NCI-H2107 (cell line): ENCODE data around the gene ITGBL1.
"Not testable (repeated sequence)": the region's sequence is repeated elsewhere in the genome, so short reads cannot be mapped to it uniquely, and the experiment has no call there.

Experiments
- DNase-seq: peaks from one replicate; lab custom pipeline; 2025; lab: John Stamatoyannopoulos, UW

Gene ITGBL1

DNA sequence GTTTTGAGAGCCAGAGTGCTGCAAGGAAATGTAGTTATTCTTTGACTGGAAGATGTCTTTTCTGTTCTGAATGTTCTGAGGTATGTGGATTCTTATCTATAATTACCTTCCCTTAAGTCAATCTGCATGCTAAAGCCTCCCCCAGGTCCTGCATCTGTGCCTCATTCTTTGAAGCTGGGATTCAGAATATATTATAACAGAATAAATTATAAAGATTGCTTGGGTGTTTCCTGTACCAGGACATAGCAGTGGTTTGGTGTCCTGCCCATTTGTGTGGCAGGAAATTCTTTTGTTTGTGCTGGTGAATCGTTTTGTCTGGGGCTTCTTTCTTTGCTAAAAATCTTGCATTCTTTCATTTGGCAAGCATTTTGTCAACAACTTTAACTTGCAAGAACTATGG, 60.2 kb downstream of the ITGBL1 start:
- no peak for DNase-seq

DNA sequence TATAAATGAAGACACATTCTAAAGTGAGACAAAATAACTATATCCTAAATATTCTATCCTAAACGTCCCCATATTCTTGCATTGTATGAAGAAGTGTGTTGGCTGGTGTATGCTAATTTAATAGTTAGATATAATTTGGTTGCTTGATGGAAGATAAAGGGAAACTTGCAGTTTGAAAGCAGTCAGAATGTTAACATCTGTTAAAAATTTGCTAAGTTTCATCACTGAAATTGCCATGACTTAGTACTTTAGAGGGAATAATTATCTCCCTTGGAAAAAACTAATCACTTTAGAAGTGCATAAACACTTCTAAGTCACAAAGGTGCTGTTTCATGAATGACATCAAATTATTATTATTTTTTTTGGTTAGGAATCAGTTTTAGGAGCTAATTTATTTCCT, 61.6 kb downstream of the ITGBL1 start:
- DNase-seq, result no peak

DNA sequence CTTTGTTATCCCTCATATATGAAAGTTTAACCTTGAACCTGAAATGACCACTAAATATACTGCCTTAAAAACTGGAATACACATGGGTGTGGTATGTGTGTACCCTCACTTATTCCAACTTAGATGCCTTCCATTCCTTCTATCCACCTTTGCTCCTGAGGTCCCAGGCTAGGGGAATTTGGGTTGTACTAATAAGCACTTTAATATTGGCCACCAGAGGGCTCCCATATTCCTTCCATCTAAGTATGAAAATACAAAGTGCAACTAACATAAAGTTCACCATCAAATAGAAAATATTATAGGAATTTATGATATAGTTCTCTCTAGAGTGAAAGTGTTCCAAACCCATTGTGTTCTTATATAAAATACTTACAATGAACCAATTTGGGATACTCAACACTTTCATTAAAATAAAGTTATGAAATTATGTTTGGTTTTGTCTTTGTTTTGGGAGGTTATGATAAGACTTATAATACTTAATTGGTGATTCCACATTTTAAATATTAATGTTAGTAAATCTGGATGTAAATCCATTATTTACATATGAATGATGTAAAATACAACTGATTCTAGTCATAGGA, 62.3 kb downstream of the ITGBL1 start:
- no peak for DNase-seq

DNA sequence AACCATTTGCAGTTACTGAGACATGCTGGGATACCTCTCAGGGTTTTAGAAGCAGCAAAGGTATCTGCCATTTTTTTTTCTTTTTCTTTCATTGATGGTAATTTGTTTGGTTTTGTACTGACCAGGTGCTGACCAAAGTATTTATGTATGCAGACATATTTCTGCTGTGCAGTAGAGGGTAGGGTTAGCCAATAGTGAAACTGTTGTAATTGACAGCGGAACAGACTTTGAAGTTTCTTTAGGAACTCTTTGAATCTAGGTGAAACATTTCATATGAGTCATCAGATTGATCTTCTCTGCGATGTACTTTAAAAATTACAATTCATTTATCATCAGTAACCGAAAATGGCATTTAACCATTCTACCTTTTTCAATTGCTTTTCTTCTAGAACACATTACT, 63.0 kb downstream of the ITGBL1 start:
- no peak for DNase-seq

DNA sequence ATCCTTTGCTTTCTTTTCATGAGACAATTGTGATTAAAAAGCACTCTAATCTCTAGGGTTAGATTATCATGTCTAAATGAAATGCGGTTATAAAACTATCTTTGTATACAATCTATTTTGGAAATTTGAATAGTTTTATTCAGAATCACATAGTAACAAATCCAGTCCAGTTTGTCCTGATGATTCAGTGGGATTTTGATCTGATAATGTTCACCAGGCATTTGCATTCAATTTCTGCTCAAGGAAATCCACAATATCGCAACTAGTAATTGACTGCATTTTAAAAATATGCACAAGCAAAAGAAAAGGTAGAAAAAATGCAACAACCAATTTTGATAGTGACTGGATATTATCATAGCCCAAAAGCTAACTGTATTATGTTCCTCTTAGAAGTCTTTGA, 63.8 kb downstream of the ITGBL1 start:
- DNase-seq, result no peak

DNA sequence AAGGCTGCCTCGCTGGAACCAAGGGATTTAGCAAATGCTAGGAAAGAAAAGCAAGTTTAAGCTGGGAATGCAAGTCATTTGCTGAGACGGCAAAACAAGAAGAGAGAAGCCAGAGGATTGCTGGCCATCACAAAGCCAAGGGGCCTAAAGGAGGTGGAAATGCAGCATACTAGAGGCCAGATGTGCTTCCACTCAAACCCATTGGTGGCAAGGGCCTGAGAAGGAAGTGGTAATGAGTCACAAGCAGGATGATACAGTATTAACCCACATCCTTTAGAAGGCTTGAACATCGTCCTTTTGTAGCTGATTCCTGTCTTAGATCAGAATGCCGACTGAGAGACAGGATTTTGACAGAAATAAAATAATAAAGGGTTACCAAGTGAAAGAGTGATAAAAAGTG, 68.2 kb downstream of the ITGBL1 start:
- DNase-seq, result no peak

DNA sequence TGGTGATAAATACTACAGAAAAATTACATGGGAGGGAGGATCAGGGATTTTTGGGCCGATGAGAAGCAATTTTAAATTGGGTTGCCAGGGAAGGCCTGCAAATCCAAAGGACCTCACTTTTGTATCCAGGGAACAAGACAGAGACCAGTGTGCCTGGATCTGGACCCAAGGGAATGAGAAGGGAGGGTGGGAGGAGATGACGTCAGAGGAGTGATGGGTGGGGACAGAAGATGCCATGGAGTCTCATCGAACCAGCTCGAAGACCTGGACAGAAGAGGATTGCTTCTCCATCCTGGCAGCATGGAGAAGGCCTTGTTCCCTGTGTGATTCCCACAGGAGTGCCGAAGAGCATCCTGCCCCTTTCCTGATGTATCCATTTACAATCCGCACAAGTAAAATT, 68.9 kb downstream of the ITGBL1 start:
- DNase-seq, result no peak

DNA sequence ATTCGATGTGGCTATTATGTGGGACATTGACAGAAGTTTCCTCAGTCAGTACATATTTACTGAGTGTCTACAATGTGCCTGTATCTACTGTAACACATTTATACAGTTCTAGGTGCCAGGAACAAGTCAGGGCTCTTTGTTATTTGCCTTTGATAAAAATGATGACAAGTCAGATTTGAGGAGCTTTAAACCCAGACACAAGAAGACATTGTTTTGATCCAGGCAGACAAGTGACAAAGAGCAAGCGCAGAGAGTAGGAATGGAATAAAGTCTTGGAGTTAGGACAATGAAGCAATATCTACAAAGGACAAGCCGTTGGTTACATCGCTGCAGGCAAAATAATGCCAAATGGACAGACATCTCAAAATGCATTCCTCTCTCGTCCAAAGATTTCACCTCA, 70.1 kb downstream of the ITGBL1 start:
- no peak for DNase-seq

DNA sequence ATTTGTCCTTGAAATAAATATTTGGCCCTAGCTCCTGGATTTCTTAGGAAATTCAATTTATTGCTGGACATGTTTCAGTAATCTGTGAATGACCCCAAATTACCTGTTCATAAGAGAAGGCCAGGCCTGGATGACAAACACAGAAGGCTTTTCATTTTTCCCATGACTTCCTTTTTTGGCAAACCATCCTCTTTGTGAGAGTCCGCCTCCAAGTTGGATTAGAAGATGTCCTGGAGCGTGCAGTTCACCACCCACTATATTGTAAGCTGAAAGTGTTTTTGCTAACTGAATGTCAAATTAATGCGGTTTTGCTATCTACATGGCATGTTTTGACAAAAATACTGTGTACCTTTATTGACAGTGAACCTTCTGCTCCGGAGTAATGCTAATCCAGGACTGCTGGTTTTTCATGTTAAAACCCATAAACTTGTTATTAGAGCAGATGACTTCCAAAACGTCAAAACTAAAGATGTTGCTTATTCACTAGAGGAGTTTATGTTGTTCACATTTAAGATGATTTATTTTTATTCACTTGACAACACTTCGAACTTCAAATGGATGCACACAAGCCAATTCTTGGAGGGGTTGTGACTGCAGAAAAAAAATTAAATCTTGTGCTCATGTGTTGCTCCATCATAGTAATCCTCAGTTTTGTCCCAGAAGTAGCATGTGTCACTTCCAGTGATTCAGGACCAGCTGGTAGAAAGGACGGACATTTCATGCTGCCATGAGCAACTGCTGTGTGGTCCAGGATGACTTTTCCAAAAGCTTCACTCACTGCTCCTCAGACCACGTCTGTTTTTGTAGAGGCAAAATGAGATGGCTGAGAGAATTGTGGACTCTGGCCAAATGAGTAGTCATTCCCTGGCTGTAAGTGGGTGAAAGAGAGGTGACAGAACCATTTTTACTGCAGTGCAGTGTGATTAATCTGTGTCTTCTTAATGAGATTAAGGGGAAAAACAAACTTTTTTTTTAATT, 71.0 kb downstream of the ITGBL1 start:
- no peak for DNase-seq

DNA sequence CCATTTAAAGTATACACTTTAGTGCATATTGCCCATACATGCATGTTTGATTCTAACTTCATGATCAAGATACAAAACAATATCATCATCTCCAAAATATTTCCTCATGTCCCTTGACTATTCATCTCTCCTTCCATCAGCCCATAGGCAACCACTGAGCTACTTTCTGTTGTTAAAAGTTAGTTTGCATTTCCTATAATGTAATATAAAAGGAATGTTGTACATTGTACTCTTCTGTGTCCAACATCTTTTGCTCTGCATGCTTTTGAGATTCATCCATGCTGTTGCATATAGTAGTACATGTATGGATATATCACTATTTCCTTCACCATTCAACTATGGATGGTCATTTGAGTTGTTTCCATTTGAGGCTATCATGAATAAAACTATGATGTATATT, 74.7 kb downstream of the ITGBL1 start:
- DNase-seq, result no peak

DNA sequence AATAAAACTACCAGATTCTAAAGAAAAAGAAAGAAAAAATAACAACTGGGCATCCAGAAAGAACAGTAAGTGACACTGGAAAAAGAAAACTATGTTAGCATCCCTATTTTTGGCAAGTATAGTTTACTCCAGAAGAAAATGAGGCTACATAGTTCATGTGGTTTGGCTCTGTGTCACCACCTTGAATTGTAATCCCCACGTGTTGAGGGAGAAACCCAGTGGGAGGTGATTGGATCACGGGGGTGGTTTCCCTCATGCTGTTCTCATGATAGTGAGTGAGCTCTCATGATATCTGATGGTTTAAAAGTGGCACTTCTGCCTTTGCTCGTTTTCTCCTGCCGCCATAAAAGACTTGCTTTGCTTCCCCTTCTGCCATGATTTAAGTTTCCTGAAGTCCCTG, 76.9 kb downstream of the ITGBL1 start:
- DNase-seq, result no peak

DNA sequence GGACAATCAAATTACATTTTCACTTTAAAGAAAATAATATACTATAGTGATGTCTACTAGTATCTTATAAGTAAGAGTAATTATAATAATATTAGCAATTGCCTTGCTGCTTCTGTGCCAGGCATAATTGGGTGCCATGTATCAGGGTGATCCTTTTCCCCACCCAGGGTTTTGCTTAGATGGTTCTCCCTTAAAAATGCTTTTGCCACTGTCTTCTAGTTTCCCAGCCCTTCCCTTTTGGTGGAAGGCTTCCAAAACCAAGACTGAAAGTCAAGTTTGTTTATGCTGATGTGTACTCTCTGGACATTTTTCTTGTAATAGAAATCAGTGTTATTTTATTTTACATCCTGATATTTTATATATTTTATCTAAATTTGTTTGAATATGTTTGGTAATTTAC, 77.8 kb downstream of the ITGBL1 start:
- DNase-seq, result no peak

DNA sequence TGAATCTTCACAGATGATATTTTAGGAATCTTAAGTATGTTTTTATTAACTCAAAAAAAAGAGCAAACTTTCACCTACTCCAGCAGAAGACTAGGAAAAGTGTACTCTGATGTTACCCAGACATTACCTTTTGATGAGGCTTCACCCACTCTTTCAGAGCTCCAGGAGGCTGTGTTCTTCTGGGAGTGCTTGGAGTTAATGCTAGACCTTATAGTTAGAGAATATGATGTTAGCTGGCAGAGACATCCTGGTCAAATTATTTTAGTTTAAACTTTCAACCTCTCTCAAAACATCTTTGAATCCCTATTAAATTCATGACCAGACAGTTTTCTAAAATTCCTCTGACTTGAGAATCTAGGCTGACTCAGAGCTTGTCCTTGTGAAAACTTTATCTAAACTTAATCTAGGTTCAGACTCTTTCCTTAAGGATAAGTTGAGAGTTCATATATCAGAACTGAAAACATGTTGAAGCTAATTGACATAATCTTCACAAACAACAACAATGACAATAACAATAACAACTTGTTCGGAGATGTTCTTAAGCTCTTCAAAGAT, 82.8 kb downstream of the ITGBL1 start:
- DNase-seq, result no peak

DNA sequence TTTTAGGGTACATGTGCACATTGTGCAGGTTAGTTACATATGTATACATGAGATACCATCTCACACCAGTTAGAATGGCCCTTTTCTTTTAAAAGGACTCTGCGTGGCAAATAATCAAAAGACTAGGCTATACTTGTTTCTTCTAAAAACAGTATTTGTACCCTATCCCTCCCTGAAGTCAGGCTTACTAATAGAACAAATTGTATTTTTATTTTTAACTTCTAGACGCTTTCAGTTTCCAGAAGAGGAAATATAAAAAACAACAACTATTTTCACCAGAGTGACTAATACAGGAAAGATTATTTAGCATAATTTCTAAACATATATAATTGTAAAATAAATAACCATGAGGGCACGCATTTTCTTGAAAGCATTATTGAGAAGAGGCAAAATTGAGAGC, 83.6 kb downstream of the ITGBL1 start:
- DNase-seq, result no peak

DNA sequence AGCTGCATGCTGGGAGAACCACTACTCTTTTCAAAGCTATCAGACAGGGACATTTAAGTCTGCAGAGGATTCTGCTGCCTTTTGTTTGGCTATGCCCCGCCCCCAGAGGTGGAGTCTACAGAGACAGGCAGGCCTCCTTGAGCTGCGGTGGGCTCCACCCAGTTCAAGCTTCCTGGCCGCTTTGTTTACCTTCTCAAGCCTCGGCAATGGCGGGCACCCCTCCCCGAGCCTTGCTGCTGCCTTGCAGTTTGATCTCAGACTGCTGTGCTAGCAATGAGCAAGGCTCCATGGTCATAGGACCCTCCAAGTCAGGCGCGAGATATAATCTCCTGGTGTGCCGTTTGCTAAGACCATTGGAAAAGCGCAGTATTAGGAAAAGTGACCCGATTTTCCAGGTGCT, 92.1 kb downstream of the ITGBL1 start:
- DNase-seq, result not testable (repeated sequence)

DNA sequence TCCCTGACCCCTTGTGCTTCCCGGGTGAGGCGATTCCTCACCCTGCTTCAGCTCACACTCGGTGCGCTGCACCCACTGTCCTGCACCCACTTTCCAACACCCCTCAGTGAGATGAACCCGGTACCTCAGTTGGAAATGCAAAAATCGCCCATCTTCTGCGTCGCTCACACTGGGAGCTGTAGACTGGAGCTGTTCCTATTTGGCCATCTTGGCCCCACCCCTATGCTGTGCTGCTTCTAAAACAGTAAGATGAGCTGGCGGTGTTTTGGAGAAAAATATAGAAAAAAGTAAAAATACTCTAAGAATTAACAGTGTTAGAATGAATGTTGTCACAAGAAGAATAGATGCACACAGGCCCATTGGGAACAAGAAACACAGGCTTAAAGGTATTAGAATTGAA, 92.5 kb downstream of the ITGBL1 start:
- DNase-seq, result no peak

DNA sequence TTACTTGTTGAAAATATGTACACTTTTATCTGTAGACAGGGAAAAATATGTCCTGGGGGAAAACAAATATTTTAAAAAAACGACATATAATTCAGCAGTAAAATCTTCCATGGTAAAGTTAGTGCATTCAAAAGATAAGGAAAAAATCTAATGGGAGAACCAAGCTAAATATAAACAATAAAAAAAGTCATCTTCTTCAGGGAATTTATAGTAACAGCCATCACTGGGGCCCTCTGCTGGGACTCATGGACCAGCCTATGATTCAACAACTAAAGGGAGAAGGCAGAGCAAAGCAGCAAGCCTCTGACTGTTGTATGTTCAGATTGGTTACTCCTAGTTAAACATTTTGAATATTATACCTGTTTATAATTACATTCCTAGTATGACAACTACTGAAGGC, 93.0 kb downstream of the ITGBL1 start:
- no peak for DNase-seq

DNA sequence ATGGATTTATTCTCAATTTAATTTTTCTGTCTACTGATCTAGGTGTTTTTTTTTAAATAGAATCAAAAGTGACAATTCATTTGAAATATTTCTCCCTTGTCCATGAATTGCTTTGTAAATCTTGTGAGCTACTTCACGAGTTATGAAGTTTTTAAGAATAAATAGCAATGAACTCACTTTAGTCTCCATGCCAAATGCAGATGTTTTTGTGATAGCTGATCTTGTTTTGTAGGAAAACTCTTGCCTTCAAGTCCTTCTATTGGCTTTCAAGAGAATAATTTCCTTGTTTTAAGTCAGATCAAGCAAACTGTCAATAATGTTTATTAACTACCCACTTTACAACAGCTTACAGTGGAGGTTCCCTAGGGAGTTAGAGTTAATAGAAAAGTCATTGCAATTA, 99.8 kb downstream of the ITGBL1 start:
- no peak for DNase-seq

DNA sequence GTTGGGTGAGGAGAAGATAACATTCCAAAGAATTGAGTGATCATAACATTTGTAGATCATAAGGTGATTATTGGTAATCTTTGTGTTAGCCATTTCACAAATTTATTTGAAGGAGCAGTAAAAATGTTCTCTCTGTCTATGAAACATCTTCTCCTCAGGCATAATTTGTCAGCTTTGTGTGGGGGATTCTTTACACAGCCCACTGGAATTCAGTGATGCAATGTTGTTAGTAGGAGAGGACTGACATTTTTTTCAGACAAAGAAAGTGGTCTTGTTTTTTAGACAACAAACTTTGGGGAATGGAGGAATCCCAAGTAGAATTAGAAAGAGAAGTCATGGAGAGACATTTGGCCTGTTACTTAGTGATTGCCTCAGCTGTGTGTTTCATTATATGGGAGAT, 100.3 kb downstream of the ITGBL1 start:
- no peak for DNase-seq

DNA sequence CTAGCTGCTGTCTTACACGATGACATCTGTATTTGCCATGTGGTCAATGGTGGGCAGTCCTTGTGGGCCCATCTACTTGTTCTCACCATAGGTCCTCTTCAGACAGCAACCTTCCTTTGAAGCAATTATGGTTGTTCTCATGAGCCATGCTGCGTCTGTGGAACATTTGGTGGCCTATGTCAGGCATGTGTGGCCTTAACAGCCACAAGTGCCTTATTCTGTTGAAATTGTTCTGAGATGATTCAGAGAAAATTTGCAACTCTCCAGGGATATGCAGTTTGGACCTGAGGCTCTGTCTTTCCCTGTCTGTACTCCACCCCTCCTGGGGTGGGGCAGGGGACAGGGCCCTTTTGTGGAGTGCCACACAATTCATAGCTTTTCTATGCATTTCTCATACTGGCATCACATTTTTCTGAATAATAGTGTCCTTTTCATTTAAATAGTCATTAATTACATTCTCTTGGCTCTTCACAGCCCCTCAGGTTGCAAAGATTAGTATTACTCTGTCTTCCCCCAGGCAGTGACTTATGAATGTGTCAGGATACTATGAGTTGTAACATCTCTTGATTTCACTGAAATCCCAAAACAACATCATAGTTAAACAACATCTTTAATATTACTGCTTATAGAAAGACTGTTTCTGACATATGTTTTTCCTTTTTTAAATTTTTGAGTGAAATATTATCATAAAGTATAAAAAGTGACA, 102.1 kb downstream of the ITGBL1 start:
- no peak for DNase-seq

DNA sequence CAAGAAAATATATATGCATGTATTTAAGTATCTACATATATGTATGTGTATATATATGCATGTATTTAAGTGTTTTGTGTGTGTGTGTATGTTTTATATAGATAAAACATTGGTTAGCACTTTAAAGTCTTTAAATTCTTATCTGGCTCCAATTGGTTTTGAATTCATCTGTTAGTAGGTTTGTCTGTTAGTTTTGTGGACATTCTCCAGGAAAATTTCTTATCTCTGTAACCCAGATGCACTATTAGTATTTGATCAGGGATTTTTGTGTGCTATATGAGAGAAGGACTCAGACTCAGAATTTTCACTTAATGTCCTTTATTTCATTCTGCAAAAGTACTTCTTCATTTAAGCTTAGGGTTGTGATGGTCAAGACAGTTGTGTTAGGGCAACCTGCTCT, 103.1 kb downstream of the ITGBL1 start:
- no peak for DNase-seq

DNA sequence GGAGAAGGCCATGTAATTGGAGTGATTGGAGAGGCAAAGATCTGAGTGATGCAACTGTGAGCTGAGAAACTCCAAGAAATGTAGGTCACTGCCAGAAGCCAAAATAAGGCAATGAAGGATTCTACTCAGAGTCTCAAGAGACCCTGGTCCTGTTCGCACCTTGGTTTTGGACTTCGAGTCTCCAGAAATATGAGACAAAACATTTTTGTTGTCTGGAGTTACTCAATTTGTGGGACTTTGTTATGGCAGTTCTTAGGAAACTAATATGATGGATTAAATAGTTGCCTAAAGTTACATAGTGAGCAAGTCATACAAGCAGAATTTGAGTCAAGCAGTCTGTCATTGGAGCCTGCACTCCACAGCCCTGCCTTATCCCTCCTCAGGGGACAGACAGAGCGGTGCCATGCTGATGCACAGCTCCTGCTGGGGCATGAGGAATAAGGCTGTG, 104.2 kb downstream of the ITGBL1 start:
- no peak for DNase-seq

DNA sequence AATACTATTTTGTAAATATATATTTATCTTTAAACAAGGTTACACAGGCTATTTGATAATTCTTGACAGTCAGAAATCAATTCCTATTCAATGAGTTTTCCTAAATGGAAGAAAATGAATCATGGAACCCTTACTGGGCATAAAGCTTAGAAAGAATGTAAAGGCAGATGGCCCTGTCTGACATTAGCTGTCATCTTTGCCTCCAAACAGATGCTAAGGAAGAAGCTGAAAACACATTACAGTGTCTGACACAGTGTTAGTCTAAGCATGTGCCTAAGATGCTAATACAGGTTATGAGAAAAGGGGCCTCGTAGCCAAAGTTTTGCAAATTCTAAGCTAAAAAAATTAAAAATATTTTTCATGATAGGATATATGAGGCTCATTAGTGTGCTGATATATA, 112.8 kb downstream of the ITGBL1 start:
- no peak for DNase-seq
